Measurements from ENCODE around the gene DDX49. TPM values are rescaled to one million over a fixed set of nuclear protein-coding genes. Genes with fewer than 3 reads are reported as not detected.

DDX49 gene
- polyA plus RNA-seq, 3 donors: 24.0 to 40.3 (median 27.5) TPM

DNA sequence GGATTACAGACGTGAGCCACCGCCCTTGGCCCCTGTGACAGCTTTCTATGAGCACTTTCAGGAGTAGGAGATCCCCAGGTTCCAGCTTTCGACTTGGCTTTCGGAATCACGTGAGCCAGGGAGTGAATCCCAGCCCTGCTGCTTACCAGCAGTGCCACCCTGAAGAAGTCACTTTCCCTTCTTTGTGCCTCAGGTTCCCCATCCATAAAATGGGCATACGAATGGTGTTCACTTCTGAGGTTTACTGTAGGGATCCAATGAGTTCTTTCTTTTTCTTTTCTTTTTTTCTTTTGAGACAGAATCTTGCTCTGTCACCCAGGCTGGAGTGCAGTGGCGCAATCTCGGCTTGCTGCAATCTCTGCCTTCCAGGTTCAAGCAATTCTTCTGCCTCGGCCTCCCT lies 25.8 kb downstream of the DDX49 start:
- Histone ChIP-seq H2AFZ (ENCODE audit: insufficient read depth, low read depth, low read length, poor library complexity, severe bottlenecking) (no peak overlapping the region), H3K36me3 (replicated peaks in 1 of 2; ENCODE audit: control insufficient read depth in 1 of 2, insufficient read depth in 2 of 2, low read length in 2 of 2) (peaks cover 0 to 8% of the 10 kb centered on the region in 2 donors), H3K9me3 (replicated peaks in 1 of 2; ENCODE audit: control insufficient read depth in 1 of 2, insufficient read depth in 1 of 2, low read length in 2 of 2) (no peaks in the 10 kb centered on the region), H3K27me3 (ENCODE audit: control insufficient read depth in 2 of 2, insufficient read depth in 2 of 2, low read length in 2 of 2) (no peaks in the 10 kb centered on the region), H3K9ac (ENCODE audit: insufficient read depth, low read length, poor library complexity, severe bottlenecking) (no peak overlapping the region), H3K4me2 (replicated peaks; ENCODE audit: extremely low read depth, low read length, poor library complexity, severe bottlenecking) (no peak overlapping the region), H3K79me2 (ENCODE audit: insufficient read depth, low read length) (peaks cover 14% of the 10 kb centered on the region), H4K20me1 (ENCODE audit: insufficient read depth, low read length) (no peaks in the 10 kb centered on the region), H3K4me3 (replicated peaks in 1 of 3; ENCODE audit: low read depth in 2 of 3, low read length in 3 of 3) (no peak overlapping the region), H3K4me1 (ENCODE audit: control insufficient read depth in 1 of 2, insufficient read depth in 2 of 2, low read length in 2 of 2) (peaks cover 11 to 12% of the 10 kb centered on the region in 2 donors), H3K27ac (ENCODE audit: low read depth in 1 of 2, low read length in 2 of 2) (no peak overlapping the region)
- H3K4me3 Mint-ChIP-seq: no peak overlapping the region
- peak overlapping the region in 2 of 7 donors; percentile 25 to 46 for H3K27ac Mint-ChIP-seq
- peaks cover 13 to 15% of the 10 kb centered on the region in 2 donors for H3K36me3 Mint-ChIP-seq
- no peak for DNase-seq
- H3K9me3 Mint-ChIP-seq: peaks cover 0 to 9% (median 2%) of the 10 kb centered on the region in 7 donors
- intact Hi-C loops (cut with micrococcal nuclease): no loop called here
- H3K4me1 Mint-ChIP-seq: peaks cover 24% of the 10 kb centered on the region
- 94% methylated on average over 2 of the region's 9 CpGs for WGBS (ENCODE audit: insufficient coverage)
- TF ChIP-seq, protein P1, sequence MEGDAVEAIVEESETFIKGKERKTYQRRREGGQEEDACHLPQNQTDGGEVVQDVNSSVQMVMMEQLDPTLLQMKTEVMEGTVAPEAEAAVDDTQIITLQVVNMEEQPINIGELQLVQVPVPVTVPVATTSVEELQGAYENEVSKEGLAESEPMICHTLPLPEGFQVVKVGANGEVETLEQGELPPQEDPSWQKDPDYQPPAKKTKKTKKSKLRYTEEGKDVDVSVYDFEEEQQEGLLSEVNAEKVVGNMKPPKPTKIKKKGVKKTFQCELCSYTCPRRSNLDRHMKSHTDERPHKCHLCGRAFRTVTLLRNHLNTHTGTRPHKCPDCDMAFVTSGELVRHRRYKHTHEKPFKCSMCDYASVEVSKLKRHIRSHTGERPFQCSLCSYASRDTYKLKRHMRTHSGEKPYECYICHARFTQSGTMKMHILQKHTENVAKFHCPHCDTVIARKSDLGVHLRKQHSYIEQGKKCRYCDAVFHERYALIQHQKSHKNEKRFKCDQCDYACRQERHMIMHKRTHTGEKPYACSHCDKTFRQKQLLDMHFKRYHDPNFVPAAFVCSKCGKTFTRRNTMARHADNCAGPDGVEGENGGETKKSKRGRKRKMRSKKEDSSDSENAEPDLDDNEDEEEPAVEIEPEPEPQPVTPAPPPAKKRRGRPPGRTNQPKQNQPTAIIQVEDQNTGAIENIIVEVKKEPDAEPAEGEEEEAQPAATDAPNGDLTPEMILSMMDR (IDR thresholded peaks at IDR 0.05): no peak
- H3K27me3 Mint-ChIP-seq (ENCODE audit: low read depth in 3 of 3): peaks cover 0 to 4% (median 0%) of the 10 kb centered on the region in 3 donors

DNA sequence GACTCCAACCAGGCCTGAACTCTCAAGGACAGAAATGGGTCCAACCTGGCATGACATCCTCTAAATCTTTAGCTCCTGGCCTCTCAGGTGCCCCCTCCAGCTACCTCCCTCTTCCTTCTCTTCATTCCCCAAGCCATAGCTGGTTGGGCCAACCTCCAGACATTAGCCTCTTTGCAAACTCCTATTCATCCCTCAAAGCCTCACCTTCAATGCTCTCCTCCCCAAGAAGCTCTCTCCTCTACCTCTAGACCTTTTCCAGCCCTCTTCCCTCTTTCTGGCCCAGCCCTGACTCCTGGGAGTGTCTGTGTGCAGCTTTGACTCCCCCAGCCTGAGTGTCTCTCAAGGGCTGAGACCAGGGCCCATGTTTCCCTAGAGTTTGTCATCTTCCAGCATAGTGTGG lies 26.8 kb downstream of the DDX49 start:
- H3K9me3 Mint-ChIP-seq: peaks cover 0 to 9% (median 2%) of the 10 kb centered on the region in 7 donors
- no peak overlapping the region for H3K4me3 Mint-ChIP-seq
- intact Hi-C loops (cut with micrococcal nuclease): no loop called here
- peaks cover 13 to 15% of the 10 kb centered on the region in 2 donors for H3K36me3 Mint-ChIP-seq
- H3K79me2 ChIP-seq (ENCODE audit: insufficient read depth, low read length): peaks cover 8% of the 10 kb centered on the region
- no peak overlapping the region for H2AFZ ChIP-seq (ENCODE audit: insufficient read depth, low read depth, low read length, poor library complexity, severe bottlenecking)
- H3K4me1 ChIP-seq (ENCODE audit: control insufficient read depth in 1 of 2, insufficient read depth in 2 of 2, low read length in 2 of 2): peaks cover 11 to 12% of the 10 kb centered on the region in 2 donors
- no peak overlapping the region for H3K4me3 ChIP-seq (replicated peaks in 1 of 3; ENCODE audit: low read depth in 2 of 3, low read length in 3 of 3)
- no peaks in the 10 kb centered on the region for H4K20me1 ChIP-seq (ENCODE audit: insufficient read depth, low read length)
- TF ChIP-seq, protein P1 (IDR thresholded peaks at IDR 0.05): no peak
- peaks cover 0 to 8% of the 10 kb centered on the region in 2 donors for H3K36me3 ChIP-seq (replicated peaks in 1 of 2; ENCODE audit: control insufficient read depth in 1 of 2, insufficient read depth in 2 of 2, low read length in 2 of 2)
- H3K9me3 ChIP-seq (replicated peaks in 1 of 2; ENCODE audit: control insufficient read depth in 1 of 2, insufficient read depth in 1 of 2, low read length in 2 of 2): no peaks in the 10 kb centered on the region
- DNase-seq: no peak
- H3K27ac ChIP-seq (ENCODE audit: low read depth in 1 of 2, low read length in 2 of 2): no peak overlapping the region
- H3K9ac ChIP-seq (ENCODE audit: insufficient read depth, low read length, poor library complexity, severe bottlenecking): no peak overlapping the region
- no peak overlapping the region for H3K4me2 ChIP-seq (replicated peaks; ENCODE audit: extremely low read depth, low read length, poor library complexity, severe bottlenecking)
- peaks cover 24% of the 10 kb centered on the region for H3K4me1 Mint-ChIP-seq
- H3K27ac Mint-ChIP-seq: no peak overlapping the region
- H3K27me3 ChIP-seq (ENCODE audit: control insufficient read depth in 2 of 2, insufficient read depth in 2 of 2, low read length in 2 of 2): no peaks in the 10 kb centered on the region
- H3K27me3 Mint-ChIP-seq (ENCODE audit: low read depth in 3 of 3): peaks cover 0 to 4% (median 0%) of the 10 kb centered on the region in 3 donors
